Activated T-helper 17 cell treated with anti-CD3 and anti-CD28 coated beads, Interleukin-2, amount 50 U/mL, for 72 hours (primary cell): Measurements from ENCODE around the gene CRK. TPM values are rescaled to one million over a fixed set of nuclear protein-coding genes. Genes with fewer than 3 reads are reported as not detected.

Experiments
- ATAC-seq: fragments of 150-1000 bp; cut with Tn5 transposase; replicated peaks from 2 replicates; pipeline ENCODE4 v1.10.0; 2021; ENCODE audit warnings: mild to moderate bottlenecking, moderate library complexity
- H3K27ac Mint-ChIP-seq: one replicate; pipeline ENCODE4 v1.8.0; 2022; ENCODE audit warnings: mixed read lengths
- H3K27me3 Mint-ChIP-seq: one replicate; pipeline ENCODE4 v1.8.0; 2022; ENCODE audit warnings: mixed read lengths
- H3K36me3 Mint-ChIP-seq: one replicate; pipeline ENCODE4 v1.8.0; 2022; ENCODE audit warnings: low read depth, mild to moderate bottlenecking, mixed read lengths
- H3K4me1 Mint-ChIP-seq: one replicate; pipeline ENCODE4 v1.8.0; 2022; ENCODE audit warnings: mixed read lengths
- H3K4me3 Mint-ChIP-seq: one replicate; pipeline ENCODE4 v1.8.0; 2022; ENCODE audit warnings: mild to moderate bottlenecking, mixed read lengths
- H3K9me3 Mint-ChIP-seq: one replicate; pipeline ENCODE4 v1.8.0; 2022; ENCODE audit warnings: mixed read lengths
- total RNA-seq, 2 donors: library from RNA; stranded (reverse); gene quantifications; one replicate each; pipeline ENCODE4 v1.2.3, GENCODE V29; 2022

Gene CRK
- 10 to 100 TPM; 15.5 to 21.6 TPM for total RNA-seq

GRCh38 chr17:1455797-1456599 is at the start of gene CRK:
TSS of gene CRK (minus strand) at chr17:1456232. CDS start at chr17:1456117, 115 bp downstream.
- H3K9me3 Mint-ChIP-seq, result no peaks in the 10 kb centered on the region
- peak; percentile 94 for ATAC-seq
- H3K4me1 Mint-ChIP-seq, result peaks cover 24% of the 10 kb centered on the region
- H3K27me3 Mint-ChIP-seq, result no peaks in the 10 kb centered on the region
- H3K27ac Mint-ChIP-seq, result peak within 1 kb of the TSS; percentile 88
- peak within 1 kb of the TSS; percentile 92 for H3K4me3 Mint-ChIP-seq
- peaks cover 39% of the 10 kb centered on the region for H3K36me3 Mint-ChIP-seq

GRCh38 chr17:1505586-1505985 is 49.6 kb upstream of the CRK start:
- peaks cover 35% of the 10 kb centered on the region for H3K36me3 Mint-ChIP-seq
- peaks cover 4% of the 10 kb centered on the region for H3K4me1 Mint-ChIP-seq
- no peak for ATAC-seq
- H3K27me3 Mint-ChIP-seq, result no peaks in the 10 kb centered on the region
- no peak overlapping the region for H3K4me3 Mint-ChIP-seq
- no peaks in the 10 kb centered on the region for H3K9me3 Mint-ChIP-seq
- H3K27ac Mint-ChIP-seq, result peak overlapping the region; percentile 4

GRCh38 chr17:1504866-1505265 is 48.8 kb upstream of the CRK start:
- Mint-ChIP-seq H3K9me3 (no peaks in the 10 kb centered on the region), H3K27me3 (no peaks in the 10 kb centered on the region), H3K4me3 (no peak overlapping the region), H3K4me1 (peaks cover 4% of the 10 kb centered on the region), H3K27ac (peak overlapping the region; percentile 4), H3K36me3 (peaks cover 28% of the 10 kb centered on the region)
- no peak for ATAC-seq

- Mint-ChIP-seq H3K27me3 (no peaks in the 10 kb centered on the region), H3K27ac (peak overlapping the region; percentile 6), H3K36me3 (peaks cover 21% of the 10 kb centered on the region), H3K4me1 (peaks cover 4% of the 10 kb centered on the region), H3K9me3 (no peaks in the 10 kb centered on the region), H3K4me3 (no peak overlapping the region)
- ATAC-seq, result no peak
These were observed 47.7 kb upstream of the CRK start for GRCh38 chr17:1503699-1504098.

- H3K36me3 Mint-ChIP-seq, result no peaks in the 10 kb centered on the region
- H3K4me3 Mint-ChIP-seq, result no peak overlapping the region
- no peaks in the 10 kb centered on the region for H3K4me1 Mint-ChIP-seq
- no peaks in the 10 kb centered on the region for H3K9me3 Mint-ChIP-seq
- H3K27me3 Mint-ChIP-seq, result no peaks in the 10 kb centered on the region
- peak; percentile 26 for ATAC-seq
- peak overlapping the region; percentile 52 for H3K27ac Mint-ChIP-seq
These were observed 42.8 kb upstream of the CRK start for GRCh38 chr17:1498869-1499268.

- no peaks in the 10 kb centered on the region for H3K27me3 Mint-ChIP-seq
- no peak overlapping the region for H3K4me3 Mint-ChIP-seq
- H3K4me1 Mint-ChIP-seq, result no peaks in the 10 kb centered on the region
- H3K27ac Mint-ChIP-seq, result no peak overlapping the region
- H3K36me3 Mint-ChIP-seq, result no peaks in the 10 kb centered on the region
- ATAC-seq, result no peak
- no peaks in the 10 kb centered on the region for H3K9me3 Mint-ChIP-seq
These were observed 42.2 kb upstream of the CRK start for GRCh38 chr17:1498233-1498632.

GRCh38 chr17:1497831-1498230 is 41.8 kb upstream of the CRK start:
- Mint-ChIP-seq H3K4me1 (no peaks in the 10 kb centered on the region), H3K4me3 (no peak overlapping the region), H3K9me3 (no peaks in the 10 kb centered on the region), H3K27ac (peak overlapping the region; percentile 29), H3K36me3 (no peaks in the 10 kb centered on the region), H3K27me3 (no peaks in the 10 kb centered on the region)
- no peak for ATAC-seq

DNA sequence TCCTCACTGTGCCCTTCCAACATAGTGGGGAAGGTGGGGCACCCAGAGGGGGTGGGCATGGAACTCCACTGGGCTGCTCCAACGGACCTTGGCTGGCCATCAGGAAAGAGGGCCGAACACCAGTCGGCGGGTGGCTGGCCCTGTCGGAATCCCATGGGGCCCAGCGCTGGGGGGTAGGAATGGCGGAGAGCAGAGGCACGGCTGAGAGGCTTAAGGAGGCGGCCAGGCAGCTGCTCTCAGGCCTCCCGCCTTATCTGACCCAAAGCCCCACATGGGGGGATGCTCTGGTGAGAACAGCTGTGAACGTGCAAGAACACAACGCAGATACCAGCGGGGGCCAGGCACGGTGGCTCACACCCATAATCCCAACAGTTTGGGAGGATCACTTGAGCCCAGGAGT is 40.8 kb upstream of the CRK start:
- no peak for ATAC-seq
- Mint-ChIP-seq H3K9me3 (no peaks in the 10 kb centered on the region), H3K27ac (no peak overlapping the region), H3K4me1 (no peaks in the 10 kb centered on the region), H3K4me3 (no peak overlapping the region), H3K27me3 (no peaks in the 10 kb centered on the region), H3K36me3 (no peaks in the 10 kb centered on the region)

GRCh38 chr17:1495265-1495989 is 39.4 kb upstream of the CRK start:
- no peaks in the 10 kb centered on the region for H3K27me3 Mint-ChIP-seq
- no peaks in the 10 kb centered on the region for H3K9me3 Mint-ChIP-seq
- H3K4me3 Mint-ChIP-seq, result no peak overlapping the region
- no peak for ATAC-seq
- H3K27ac Mint-ChIP-seq, result no peak overlapping the region
- H3K4me1 Mint-ChIP-seq, result peaks cover 5% of the 10 kb centered on the region
- no peaks in the 10 kb centered on the region for H3K36me3 Mint-ChIP-seq

DNA sequence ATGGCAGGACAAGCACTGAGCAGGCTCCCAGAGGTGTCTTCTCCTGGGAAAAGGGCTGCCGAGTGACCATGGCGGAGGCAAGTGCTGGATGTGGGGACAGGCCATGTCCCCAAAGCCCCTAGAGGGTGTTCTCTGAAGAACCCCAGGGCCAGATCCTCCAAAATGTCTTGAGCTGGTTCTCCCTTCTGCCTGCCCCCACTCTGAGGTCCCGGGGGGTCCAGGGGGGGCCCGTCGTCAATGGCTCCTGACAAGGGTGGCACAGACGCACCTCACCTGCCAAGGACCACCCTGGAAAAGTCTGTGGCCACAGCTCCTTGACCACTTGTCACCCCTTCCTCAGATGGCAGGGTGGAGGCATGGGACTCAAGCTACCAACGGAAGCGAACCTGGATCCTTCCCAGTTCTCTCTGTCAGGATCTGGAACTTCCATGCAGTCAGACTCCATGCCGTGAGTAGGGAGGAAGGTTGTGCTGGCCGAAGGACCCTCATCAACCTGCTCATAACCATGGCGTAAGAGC is 38.8 kb upstream of the CRK start:
- H3K27me3 Mint-ChIP-seq, result no peaks in the 10 kb centered on the region
- no peaks in the 10 kb centered on the region for H3K9me3 Mint-ChIP-seq
- H3K36me3 Mint-ChIP-seq, result no peaks in the 10 kb centered on the region
- no peak overlapping the region for H3K27ac Mint-ChIP-seq
- H3K4me3 Mint-ChIP-seq, result no peak overlapping the region
- ATAC-seq, result no peak
- peaks cover 7% of the 10 kb centered on the region for H3K4me1 Mint-ChIP-seq

- no peak overlapping the region for H3K27ac Mint-ChIP-seq
- no peak for ATAC-seq
- H3K36me3 Mint-ChIP-seq, result no peaks in the 10 kb centered on the region
- no peaks in the 10 kb centered on the region for H3K9me3 Mint-ChIP-seq
- H3K4me1 Mint-ChIP-seq, result peaks cover 7% of the 10 kb centered on the region
- no peak overlapping the region for H3K4me3 Mint-ChIP-seq
- no peaks in the 10 kb centered on the region for H3K27me3 Mint-ChIP-seq
These were observed 38.2 kb upstream of the CRK start for GRCh38 chr17:1494203-1494602.

DNA sequence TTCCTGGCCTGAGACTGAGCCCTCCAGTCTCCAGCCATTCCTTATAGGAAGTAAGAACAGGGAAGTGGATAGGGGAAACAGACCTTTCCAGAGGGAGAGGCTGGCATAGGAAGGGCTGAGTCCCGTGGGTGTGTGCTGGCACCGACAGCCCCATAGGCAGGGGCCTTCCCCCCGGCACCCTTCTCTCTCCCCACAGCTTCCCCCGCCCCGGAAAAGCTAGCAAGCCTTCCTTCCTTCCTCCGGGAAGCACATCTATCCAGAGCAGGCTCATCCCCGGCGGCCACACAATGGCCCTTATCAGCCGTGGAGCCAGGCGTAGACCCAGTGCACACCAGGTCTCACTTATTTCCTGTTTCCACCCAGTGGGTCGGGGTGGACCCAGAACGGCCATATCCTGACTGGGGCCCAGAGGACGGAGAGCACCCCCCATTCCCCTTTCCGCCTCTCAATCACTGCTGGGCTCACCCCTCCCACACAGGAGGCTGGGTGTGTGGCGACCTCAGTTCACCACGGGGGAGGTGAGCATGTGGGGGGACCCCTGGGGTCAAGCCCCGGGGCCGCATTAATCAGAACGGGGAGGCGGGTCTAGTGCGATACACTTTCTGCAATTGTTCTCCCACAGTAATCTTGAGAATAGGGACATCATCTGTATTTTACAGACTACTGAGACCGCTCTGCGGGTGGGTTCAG is 37.4 kb upstream of the CRK start:
- ATAC-seq, result no peak
- peaks cover 7% of the 10 kb centered on the region for H3K4me1 Mint-ChIP-seq
- no peak overlapping the region for H3K4me3 Mint-ChIP-seq
- no peak overlapping the region for H3K27ac Mint-ChIP-seq
- no peaks in the 10 kb centered on the region for H3K27me3 Mint-ChIP-seq
- no peaks in the 10 kb centered on the region for H3K36me3 Mint-ChIP-seq
- no peaks in the 10 kb centered on the region for H3K9me3 Mint-ChIP-seq

DNA sequence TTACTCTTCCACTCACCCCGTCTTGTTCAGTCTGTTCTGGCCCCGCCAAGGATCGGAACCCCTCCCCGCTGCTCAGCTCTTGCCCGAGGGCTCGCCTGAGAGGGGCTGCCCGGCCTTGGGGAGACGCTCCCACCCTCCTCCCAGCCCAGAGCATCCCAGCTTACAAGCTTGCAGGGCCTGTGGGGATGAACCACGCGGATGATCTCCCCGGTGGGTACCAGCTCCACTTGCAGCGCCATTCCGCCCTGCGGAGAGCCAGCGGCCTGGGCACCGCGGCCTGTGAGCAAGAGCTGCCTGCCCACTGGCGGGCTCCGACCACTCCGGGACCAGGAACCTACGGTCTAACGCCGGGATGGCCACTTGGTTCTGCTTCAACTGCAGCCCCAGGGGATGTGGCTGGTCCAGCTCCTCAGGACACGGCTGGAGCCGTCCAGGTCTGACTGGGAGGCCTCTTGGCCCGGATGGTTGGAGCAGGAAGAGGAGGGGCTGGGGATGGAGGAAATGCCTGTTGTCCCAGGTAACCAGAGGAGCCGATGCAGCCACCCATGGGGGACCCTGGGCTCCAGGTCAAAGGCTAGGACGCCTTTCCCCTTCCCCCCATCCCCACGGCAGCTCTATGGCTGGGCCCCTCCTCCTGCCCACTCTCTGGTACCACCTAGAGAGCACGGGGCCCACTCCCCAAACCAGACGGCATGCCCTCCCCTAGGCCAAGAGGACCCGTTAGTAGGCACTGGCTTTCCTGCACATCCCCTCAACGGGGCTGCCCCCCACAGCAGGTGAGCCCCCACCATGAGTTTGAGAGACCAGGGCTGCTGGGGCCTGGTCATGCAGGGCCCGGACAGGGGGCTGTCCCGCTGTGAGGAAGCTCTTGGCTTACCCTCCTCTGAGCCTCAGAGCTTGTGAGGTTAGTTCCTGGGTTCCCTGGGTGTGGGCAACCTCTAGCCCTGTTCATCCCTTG is 36.5 kb upstream of the CRK start, which contains the start of gene MYO1C:
MYO1C (minus strand) TSS at position 438 of the 958 bp plus-strand sequence; CDS start at position 239, 199 bp downstream.
- Mint-ChIP-seq H3K4me1 (peaks cover 7% of the 10 kb centered on the region), H3K27ac (peak within 1 kb of the TSS; percentile 70), H3K27me3 (no peaks in the 10 kb centered on the region), H3K4me3 (peak within 1 kb of the TSS; percentile 80), H3K36me3 (no peaks in the 10 kb centered on the region), H3K9me3 (no peaks in the 10 kb centered on the region)
- no peak for ATAC-seq
